Activated gamma-delta T cell (primary cell): Measurements from ENCODE around the gene SH2D3A.
"Not testable (repeated sequence)": the region's sequence is repeated elsewhere in the genome, so short reads cannot be mapped to it uniquely, and the experiment has no call there.

ENCODE experiments used
- DNase-seq: peaks from one replicate; lab custom pipeline; 2025; lab: John Stamatoyannopoulos, UW

SH2D3A gene

GRCh38 chr19:6761053-6761676 is 6.1 kb downstream of the SH2D3A start:
- no peak for DNase-seq

- no peak for DNase-seq
Observed at GRCh38 chr19:6760606-6761005, 6.6 kb downstream of the SH2D3A start.

- no peak for DNase-seq
Observed at GRCh38 chr19:6754653-6755463, 12.4 kb downstream of the SH2D3A start.

- DNase-seq: no peak
Observed at GRCh38 chr19:6754136-6754535, 13.1 kb downstream of the SH2D3A start.

GRCh38 chr19:6753178-6754031 is 13.8 kb downstream of the SH2D3A start:
- no peak for DNase-seq

GRCh38 chr19:6752256-6753177 is 14.7 kb downstream of the SH2D3A start:
- DNase-seq: no peak

GRCh38 chr19:6751189-6751588 is 16.0 kb downstream of the SH2D3A start:
- no peak for DNase-seq

GRCh38 chr19:6750062-6750461 is 17.2 kb downstream of the SH2D3A start:
- DNase-seq: no peak

- not testable (repeated sequence) for DNase-seq
Observed at GRCh38 chr19:6748543-6748942, 18.7 kb downstream of the SH2D3A start.

GRCh38 chr19:6745965-6746364 is 21.3 kb downstream of the SH2D3A start:
- no peak for DNase-seq

- no peak for DNase-seq
Observed at GRCh38 chr19:6744381-6745301, 22.6 kb downstream of the SH2D3A start.

- no peak for DNase-seq
Observed at GRCh38 chr19:6743714-6744380, 23.4 kb downstream of the SH2D3A start.

- DNase-seq: no peak
Observed at GRCh38 chr19:6743066-6743465, 24.2 kb downstream of the SH2D3A start.

- DNase-seq: no peak
Observed at GRCh38 chr19:6740589-6741343, 26.5 kb downstream of the SH2D3A start.

- DNase-seq: no peak
Observed at GRCh38 chr19:6739883-6740588, 27.2 kb downstream of the SH2D3A start.

- DNase-seq: peak; percentile 81
Observed at GRCh38 chr19:6739390-6739882, 27.8 kb downstream of the SH2D3A start, which contains the start of gene TRIP10. Gene TRIP10, plus strand, starts transcription at chr19:6739680. Its CDS starts 82 bp downstream, at chr19:6739762.

GRCh38 chr19:6738787-6739389 is 28.3 kb downstream of the SH2D3A start:
- no peak for DNase-seq
